Raji (cell line): ENCODE data around the gene NKX2-4.

Source experiments
- POLR2A ChIP-seq: IDR thresholded peaks from 2 replicates; pipeline ENCODE4 v1.6.1; 2011; ENCODE audit warnings: low read depth, low read length, control low read depth; ENCODE audit not compliant: insufficient read depth

Gene NKX2-4

DNA sequence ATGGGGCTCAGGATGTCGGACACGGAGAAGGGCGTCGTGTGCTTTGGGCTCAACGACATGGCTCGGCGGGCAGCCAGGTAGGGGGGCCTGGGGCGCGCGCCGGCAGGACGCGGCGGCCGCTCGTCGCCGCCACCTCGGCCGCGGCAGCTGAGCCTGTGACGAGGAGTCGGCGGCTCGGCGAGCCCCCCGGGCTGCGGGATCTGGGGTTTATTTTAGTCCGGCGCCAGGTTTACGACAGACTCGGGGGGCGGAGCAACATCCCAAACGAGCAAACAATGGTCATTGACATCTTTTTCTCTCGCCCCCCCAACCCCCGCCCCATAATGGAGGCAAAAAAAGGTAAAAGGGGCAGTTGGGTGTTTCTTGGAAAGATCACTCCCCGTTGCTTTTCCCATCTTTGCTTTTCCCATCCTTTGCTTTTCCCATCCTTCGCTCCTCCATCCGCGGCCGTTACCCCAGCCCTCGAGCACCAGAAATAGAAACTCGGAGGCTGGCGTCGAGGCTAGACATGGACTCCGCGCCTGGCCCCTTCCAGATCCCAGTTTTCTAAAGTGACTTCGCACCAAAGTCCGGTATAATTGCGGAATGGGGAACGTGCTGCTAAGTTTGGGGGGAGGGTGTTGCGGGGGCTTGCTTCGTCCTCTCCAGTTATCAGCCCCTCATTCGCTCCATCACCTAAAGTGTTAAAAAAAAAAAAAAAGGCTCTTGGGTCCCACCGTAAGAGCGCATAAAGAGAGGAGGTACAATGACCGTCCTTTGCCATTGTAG is at the start of gene NKX2-4:
TSS of gene NKX2-4 (minus strand) at position 186 of the 768 bp plus-strand sequence. CDS start at position 59, 127 bp downstream.
- TF ChIP-seq POLR2A, result no peak

DNA sequence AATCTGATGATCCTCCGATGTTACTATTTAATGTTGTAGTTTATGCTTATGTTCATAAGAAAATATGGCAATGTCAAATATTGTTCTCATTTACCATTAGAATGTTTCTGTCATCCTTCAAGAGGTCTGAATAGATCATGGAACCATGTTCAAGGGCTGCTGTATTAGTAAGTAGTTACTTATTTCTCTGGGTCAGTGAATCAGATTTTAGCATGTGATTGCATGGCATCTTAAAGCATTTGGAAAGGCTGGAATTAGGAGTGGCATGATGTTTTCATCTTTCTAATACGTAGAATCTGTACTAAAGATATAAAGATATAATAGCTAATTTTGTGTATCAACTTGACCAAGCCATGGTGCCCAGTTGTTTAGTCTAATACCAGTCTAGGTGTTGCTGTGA is 40.5 kb upstream of the NKX2-4 start:
- TF ChIP-seq POLR2A, result no peak

DNA sequence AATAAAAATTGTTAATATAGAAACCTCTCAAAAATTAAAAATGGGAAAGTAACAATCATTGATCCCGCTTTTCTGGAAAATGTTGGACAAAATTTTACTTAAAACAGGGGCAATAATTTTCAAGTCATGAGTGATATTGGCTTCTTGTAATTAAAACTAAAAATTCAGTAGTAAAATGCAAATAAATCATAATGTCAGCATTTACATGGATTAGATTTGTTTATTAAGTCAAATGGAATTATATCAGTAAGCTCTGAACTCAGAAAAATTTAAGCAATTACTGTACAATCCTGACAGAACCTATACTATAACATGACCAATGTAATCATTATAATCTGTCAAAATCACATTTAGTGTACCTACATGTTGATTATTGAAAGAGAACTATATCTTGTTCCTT is 39.9 kb upstream of the NKX2-4 start:
- no peak for TF ChIP-seq POLR2A

DNA sequence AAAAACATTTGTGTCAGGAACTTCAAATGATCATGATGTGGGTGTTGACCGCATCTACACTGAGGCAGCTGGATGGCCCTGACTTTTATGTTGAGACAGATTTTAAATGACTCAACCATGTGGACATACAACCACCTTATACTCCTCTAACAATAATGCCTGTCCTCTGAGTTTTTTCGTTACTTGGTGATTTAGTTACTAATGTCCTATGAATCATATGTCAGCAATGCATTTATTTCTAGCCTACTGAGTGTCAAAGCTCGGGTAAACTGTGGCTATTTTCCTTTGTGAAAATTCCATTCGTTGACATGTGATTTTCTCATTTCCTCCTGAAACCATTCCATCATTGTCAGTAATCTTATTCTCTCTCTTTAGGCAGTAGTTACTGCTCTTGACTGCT is 38.9 kb upstream of the NKX2-4 start:
- TF ChIP-seq POLR2A, result no peak

DNA sequence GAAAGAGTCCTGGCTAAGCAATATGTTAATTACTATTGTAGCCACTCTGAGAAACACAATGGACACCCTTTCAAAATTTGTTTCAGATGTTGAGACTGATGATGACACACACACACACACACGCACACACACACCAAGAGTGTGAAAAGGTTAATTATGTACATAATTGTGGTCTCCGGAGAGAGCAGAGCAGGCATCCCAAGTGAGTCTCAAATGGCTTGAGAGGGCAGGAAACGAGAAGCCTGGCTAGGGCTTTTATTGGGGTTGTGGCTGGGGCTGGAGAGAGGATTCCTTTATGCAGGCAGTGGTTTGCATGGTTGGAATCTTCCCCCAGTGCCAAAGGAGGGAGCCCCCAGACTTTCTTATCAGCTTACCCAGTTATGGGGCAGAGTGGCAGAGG is 38.2 kb upstream of the NKX2-4 start:
- no peak for TF ChIP-seq POLR2A

DNA sequence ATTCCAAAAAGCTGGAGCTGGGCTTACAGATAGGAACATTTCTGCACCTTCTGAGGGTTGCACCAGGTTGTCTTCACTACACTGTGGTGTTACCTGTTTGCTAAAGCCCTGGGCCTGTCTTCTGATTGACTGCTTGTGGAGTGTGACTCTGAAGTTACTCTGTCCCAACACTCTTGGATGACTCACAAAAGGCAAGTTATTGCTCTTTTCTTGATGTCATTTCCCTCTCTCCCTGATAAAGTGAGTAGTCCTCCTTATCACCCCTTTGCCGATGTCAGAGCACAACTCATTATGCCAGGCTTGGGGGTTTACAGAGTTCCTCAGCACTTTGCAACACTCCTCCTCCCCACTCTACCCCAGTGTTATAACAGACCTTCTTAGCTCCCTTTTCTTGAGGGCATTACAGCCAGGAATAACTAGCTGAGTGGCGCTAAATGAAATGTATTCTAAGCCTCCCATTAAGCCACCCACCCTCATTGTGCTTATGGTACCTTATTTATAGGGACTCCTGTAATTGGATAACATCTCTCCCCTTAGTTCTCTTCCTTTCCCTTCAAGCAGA is 36.1 kb upstream of the NKX2-4 start:
- TF ChIP-seq POLR2A, result no peak

DNA sequence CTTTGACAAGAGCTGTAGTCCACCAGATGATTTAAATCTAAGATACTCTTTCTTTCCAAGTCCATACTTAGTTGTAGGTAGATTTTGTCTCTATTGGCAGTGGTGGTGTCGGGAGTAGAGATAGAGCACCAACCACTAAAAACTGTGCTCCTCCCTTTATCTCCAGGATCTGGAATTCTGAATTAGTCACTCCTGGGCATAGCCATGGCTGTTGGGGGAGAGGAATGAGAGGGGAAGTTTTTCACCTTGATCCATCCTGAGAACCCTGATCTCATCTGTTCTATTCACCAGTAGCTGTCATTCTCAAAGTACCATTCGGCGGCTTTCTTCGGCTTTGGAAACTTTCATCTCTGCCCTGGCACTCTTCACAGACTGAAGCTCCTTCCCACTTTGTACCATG is 35.6 kb upstream of the NKX2-4 start:
- TF ChIP-seq POLR2A, result no peak

DNA sequence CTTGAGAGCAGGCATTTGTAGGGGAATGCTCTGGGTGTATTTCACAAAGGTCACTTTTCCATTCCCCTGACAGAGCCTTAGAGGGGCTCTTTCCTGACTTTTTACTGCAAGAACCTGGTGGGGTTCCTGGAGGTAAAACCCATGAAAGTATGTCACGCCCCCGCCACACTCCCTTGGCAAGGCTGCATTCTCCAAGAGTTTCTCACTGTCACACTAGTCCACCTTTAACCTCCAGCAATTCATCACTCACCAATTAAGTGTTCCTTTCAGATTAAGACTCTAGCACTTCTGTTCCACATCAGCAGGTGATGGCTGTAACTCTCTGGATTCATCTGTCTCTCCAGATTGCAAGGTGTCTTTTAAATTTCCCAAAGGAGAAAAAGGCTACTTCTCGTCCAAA is 32.7 kb upstream of the NKX2-4 start:
- no peak for TF ChIP-seq POLR2A

DNA sequence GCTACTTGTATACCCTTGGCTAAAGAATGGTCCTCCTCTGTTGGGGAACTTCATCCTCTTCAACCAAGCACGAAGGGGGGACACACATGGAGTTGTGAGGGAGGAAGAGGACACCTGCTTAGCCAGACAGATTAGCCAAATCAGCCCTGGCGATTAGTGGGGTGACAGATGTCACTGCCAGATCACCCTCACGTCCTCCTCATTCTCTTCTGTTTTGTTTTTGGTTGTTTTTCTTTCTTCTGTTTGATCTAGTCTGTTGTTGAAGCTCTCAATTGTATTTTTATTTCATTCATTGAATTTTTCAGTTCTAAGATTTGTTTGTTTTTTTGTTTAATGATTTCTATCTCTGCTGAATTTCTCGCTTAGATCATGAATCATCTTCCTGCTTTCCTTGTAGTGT is 27.5 kb upstream of the NKX2-4 start:
- no peak for TF ChIP-seq POLR2A

DNA sequence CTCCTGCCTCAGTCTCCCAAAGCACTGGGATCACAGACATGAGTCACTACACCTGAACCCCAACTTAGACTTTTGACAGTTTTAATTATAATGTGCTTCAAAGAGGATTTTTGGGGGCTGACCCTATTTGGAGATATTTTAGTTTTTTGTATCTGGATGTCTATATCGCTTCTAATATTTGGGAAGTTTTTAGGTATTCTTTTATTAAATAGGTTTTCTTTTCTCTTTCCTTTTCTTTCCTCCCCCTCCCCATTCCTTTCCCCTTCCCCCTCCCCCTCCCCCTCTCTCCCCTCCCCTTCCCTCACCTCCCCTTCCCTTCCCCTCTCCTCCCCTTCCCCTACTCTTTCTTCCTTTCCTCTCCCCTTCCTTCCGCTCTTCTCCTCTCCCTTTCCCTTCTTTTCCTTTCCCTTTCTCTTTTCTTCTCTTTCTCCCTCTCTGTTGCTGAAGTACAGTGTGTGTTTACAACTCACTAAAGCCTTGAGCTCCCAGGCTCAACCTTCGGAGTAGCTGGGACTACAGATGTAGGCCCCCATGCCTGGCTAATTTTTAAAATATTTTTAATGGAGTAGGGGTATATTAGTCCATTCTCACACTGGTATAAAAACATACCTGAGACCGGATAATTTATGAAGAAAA is 24.4 kb upstream of the NKX2-4 start:
- TF ChIP-seq POLR2A, result no peak

DNA sequence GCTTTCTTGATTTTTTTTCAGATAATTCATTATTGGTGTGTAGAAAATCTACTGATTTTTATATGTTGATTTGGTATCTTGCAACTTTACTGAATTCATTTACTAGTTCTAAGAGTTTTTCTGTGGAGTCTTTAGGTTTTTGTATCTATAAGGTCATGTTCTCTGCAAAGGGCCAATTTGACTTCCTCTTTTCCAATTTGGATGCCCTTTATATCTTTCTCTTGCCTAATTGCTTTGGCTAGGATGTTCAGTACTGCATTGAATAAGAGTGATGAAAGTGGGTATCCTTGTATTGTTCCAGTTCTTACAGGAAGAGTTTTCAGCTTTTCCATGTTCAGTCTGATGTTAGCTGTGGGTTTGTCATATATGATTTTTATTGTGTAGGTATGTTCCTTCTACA is 14.4 kb upstream of the NKX2-4 start:
- no peak for TF ChIP-seq POLR2A

DNA sequence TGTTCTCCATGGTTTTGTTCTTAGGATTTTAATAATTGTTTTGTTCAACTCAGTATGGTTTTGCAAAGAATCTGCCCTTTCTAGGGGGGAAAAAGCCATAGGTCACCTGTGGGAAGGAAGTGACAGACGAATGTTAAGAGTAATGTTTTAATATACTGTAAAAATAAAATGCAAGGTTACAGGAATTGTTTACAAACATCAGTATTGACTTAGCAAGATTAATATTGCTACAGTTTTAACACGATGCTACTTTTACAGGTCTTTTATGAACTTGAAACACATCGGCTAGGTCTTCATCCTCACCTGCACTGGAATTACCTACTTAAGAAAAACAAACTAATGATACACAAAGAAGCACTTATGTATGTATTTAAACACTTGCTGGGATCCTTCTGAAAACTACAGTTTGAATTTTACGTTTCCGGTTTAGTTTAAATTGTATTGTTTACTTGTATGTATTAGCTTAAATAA is 1.7 kb upstream of the NKX2-4 start:
- no peak for TF ChIP-seq POLR2A

DNA sequence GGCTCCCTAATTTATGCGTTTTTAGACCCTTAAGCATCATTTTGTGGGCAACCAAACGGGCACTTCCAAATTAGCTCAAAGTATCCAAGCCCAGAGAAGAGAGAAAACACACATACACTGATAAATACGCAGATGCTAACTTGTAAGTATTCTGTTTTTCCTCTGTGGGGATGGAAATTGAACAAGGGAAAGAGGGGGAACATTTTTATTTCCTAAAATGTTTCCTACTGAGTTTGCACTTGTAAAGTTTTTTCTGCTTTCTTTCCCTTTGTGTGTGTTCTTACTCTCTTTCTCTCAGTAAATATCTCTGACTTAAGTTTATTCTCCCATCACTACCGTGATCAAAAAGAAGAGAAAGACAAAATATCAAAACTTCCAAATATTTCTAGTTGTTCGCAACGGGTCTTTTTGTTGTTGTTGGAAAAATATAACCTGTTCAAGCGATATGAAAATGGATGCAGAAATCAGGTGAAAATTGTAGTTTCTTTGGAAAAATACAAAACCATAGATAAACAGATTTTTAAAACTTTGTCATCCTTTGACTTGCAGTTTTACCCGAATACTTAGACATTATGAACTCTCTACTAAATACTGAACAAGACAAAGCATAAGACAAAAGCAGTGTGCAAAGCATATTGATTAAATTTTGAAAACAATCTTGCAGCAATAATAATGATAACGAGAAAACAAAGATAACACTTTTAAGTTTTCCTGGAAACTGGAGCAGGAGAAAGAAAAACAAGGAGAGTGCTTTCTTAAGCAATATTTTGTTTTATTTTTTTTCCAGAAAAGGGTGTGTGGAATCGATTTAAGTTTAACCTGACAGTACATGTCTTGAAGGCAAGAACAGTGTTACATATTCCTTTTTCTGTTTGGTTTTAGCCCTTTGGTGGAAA is 1.0 kb upstream of the NKX2-4 start:
- no peak for TF ChIP-seq POLR2A

DNA sequence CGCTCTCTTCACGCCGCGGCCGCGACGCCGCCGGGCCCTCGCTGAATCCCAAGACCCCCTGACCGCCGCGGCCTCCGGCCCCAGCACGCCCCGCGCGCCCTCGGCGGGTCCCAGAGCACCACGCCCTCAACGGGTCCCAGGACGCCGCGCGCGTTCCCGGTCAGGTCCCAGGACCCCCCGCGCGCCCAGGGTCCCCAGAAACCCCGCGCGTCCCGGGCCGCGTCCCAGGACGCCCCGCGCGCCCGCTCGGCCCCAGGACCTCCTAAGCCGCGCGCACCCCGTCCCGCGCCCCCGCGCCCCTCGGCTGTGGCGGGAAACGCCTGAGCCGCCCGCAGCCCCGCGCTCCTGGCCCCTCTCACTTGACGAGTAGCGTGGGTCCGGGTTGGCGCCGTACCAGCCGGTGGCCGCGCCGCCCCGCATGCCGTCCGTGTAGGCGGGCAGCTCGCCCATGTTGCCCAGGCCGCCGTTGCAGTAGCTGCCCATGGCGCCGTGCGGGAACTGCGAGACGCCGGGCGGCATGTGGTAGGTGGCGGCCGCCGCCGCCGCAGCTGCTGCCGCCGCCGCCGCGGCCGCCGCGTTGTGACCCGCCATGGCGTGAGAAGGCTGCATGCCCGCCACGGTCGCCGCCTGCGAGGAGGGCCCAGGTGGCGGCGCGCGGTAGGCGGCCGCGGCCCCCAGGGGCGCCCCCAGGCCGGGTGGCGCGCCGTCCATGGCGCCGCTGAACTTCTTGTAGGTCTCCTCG is 556 bp downstream of the NKX2-4 start:
- no peak for TF ChIP-seq POLR2A
